Activated B cell treated with CpG ODN at 0.5 μM for 24 hours (primary cell): ENCODE data around the gene FBXW8. TPM values are rescaled to one million over a fixed set of nuclear protein-coding genes. Genes with fewer than 3 reads are reported as not detected.

Experiments used
- ATAC-seq: fragments of 200-7000 bp; cut with Tn5 transposase; one replicate; pipeline ENCODE4 v1.10.0; 2021; ENCODE audit warnings: low read depth, mild to moderate bottlenecking, moderate library complexity
- CTCF ChIA-PET: fragments of 350-600 bp; sonication (Branson Sonifier 250); formaldehyde crosslinking; loops from one replicate; lab custom pipeline; 2021; ENCODE audit warnings: antibody characterized with exemption; lab: Charles Lee
- POLR2A ChIA-PET: fragments of 350-600 bp; sonication (Branson Sonifier 250); formaldehyde crosslinking; loops from one replicate; lab custom pipeline; 2021; ENCODE audit warnings: antibody characterized with exemption; lab: Charles Lee
- DNase-seq: peaks from one replicate; pipeline ENCODE4 v3.0.0; 2022
- H3K27ac Mint-ChIP-seq: one replicate; pipeline ENCODE4 v1.8.0; 2020; ENCODE audit warnings: mixed read lengths
- H3K27me3 Mint-ChIP-seq: one replicate; pipeline ENCODE4 v1.8.0; 2021; ENCODE audit warnings: mixed read lengths
- H3K36me3 Mint-ChIP-seq: one replicate; pipeline ENCODE4 v1.8.0; 2021; ENCODE audit warnings: low read depth, mixed read lengths
- H3K4me1 Mint-ChIP-seq: one replicate; pipeline ENCODE4 v1.8.0; 2021; ENCODE audit warnings: mixed read lengths
- H3K4me3 Mint-ChIP-seq: one replicate; pipeline ENCODE4 v1.8.0; 2020; ENCODE audit warnings: mild to moderate bottlenecking, mixed read lengths
- H3K9me3 Mint-ChIP-seq: one replicate; pipeline ENCODE4 v1.8.0; 2020; ENCODE audit warnings: mixed read lengths
- intact Hi-C: fragments of 100-400 bp; cut with micrococcal nuclease; formaldehyde crosslinking; loops from one replicate; pipeline ENCODE4 v1.15.1; 2024
- total RNA-seq: library from RNA; stranded (reverse); gene quantifications from 2 replicates; pipeline ENCODE4 v1.2.3, GENCODE V29; 2022
- TF ChIP-seq, protein P1 (sequence below): fragments of 200-600 bp; IDR thresholded peaks from one replicate; pipeline ENCODE4 v1.8.0; 2022; ENCODE audit warnings: antibody characterized with exemption, mild to moderate bottlenecking

Gene FBXW8
- total RNA-seq, 1 donor from 2014 or later: 17.6 TPM

DNA sequence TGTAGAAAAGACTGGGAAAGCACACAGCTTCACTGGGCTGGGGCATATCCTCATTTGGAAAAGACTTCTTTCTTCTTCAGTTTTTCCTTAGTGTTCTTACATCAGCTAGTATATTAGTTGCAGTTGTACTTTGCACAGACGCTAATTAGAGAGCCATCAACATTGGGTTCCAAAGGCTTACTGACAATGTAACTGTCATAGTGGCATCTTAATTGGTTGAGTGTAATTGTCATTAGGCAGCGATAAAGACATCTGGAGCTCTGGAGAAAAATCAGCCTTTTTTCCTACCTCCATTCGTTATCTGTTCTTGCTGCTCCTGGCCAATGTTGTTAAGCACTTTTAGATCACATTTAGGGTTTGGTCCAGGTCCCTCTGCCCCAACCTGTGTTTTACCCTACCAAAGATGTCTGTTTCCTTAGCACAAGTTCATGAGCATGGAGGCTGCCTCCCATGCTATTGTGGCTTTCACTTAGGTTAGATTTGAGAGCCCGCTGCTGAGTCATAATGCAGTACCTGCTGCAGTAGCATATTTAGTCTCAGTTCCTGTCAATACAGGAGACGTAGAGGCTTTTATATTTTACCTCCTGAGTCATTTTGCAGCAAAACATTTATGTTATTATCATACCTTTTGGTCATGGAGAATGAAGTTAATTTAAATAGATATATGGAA is 49.2 kb downstream of the FBXW8 start:
- ChIA-PET CTCF (interaction anchor here (1.5 kb wide), 1 partner anchor 251 kb away, joined by 4 read pairs; no protein-coding TSS in a partner anchor), POLR2A (interaction anchor here (0.6 kb wide), 1 partner anchor 16 kb away, joined by 12 read pairs; no protein-coding TSS in a partner anchor)
- ATAC-seq (peak; percentile 70), DNase-seq (no peak)
- peaks cover 27% of the 10 kb centered on the region for H3K4me1 Mint-ChIP-seq
- no peaks in the 10 kb centered on the region for H3K9me3 Mint-ChIP-seq
- H3K27me3 Mint-ChIP-seq: no peaks in the 10 kb centered on the region
- intact Hi-C loops: loop anchor here (5.0 kb wide), 1 partner anchor 258 kb away; no protein-coding TSS in a partner anchor
- H3K27ac Mint-ChIP-seq: no peak overlapping the region
- H3K36me3 Mint-ChIP-seq: peaks cover 27% of the 10 kb centered on the region
- no peak overlapping the region for H3K4me3 Mint-ChIP-seq
- TF ChIP-seq, protein P1, sequence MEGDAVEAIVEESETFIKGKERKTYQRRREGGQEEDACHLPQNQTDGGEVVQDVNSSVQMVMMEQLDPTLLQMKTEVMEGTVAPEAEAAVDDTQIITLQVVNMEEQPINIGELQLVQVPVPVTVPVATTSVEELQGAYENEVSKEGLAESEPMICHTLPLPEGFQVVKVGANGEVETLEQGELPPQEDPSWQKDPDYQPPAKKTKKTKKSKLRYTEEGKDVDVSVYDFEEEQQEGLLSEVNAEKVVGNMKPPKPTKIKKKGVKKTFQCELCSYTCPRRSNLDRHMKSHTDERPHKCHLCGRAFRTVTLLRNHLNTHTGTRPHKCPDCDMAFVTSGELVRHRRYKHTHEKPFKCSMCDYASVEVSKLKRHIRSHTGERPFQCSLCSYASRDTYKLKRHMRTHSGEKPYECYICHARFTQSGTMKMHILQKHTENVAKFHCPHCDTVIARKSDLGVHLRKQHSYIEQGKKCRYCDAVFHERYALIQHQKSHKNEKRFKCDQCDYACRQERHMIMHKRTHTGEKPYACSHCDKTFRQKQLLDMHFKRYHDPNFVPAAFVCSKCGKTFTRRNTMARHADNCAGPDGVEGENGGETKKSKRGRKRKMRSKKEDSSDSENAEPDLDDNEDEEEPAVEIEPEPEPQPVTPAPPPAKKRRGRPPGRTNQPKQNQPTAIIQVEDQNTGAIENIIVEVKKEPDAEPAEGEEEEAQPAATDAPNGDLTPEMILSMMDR: no peak

DNA sequence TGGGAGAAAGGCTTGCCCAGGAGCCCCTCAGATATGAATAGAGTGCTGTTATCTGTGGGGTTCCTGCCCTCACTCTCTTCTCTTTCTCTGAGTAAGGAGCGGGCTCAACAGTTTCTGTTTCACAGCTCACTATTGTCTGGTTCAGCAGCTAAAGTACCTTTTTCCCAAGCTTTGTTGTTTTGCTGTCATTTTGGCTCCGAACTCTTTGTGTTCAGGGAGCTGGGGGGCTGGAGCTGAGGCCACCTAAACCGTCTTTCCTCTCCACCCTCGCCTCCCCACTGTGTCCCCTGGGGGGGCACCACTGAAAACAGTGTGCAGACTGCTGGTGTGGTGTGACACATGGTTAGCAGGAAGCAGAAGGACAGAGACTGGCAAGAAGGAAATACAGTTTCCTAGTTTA is 51.4 kb downstream of the FBXW8 start:
- peaks cover 27% of the 10 kb centered on the region for H3K4me1 Mint-ChIP-seq
- no peak for ATAC-seq

DNA sequence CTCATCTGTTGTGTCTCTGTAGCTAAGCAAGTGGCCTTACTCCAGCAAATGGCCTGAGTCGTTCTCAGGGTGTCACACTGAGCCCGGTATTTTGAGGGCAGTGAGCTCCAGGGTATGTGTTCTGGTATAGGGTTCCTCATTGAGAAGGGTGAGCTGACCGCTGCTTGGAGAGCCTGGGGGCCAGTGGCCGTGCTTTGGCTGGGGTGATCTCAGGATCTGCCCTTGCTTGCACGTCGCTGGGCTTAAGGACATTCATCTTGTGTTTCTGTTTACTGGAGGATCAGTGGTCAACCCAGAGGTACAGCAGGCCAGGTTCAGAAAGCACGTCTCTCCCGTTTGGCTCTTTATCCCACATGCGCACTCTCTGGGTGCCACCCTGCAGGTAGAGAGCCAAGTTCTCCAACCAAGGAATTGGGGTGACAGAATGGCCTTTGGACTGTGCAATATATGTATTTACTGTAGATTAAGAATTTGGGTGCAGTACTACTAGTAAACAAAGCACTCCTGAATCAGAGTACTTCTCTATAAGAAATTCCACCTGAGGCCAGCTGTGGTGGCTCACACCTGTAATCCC is 52.1 kb downstream of the FBXW8 start:
- CTCF ChIA-PET: no interaction called here
- POLR2A ChIA-PET: no interaction called here
- H3K27ac Mint-ChIP-seq: no peak overlapping the region
- TF ChIP-seq, protein P1: no peak
- no peaks in the 10 kb centered on the region for H3K9me3 Mint-ChIP-seq
- no peak for ATAC-seq
- H3K4me1 Mint-ChIP-seq: peaks cover 27% of the 10 kb centered on the region
- no peak overlapping the region for H3K4me3 Mint-ChIP-seq
- H3K36me3 Mint-ChIP-seq: peaks cover 37% of the 10 kb centered on the region
- intact Hi-C loops: loop anchor here (5.0 kb wide), 1 partner anchor 261 kb away; no protein-coding TSS in a partner anchor
- H3K27me3 Mint-ChIP-seq: no peaks in the 10 kb centered on the region
- DNase-seq: no peak

More for the DNA sequence above, 51.4 kb downstream of the FBXW8 start:
- TF ChIP-seq, protein P1: no peak
- Mint-ChIP-seq H3K27ac (no peak overlapping the region), H3K4me3 (no peak overlapping the region), H3K9me3 (no peaks in the 10 kb centered on the region), H3K27me3 (no peaks in the 10 kb centered on the region), H3K36me3 (peaks cover 37% of the 10 kb centered on the region)
- ChIA-PET POLR2A (no interaction called here), CTCF (no interaction called here)
- no peak for DNase-seq
- intact Hi-C loops: loop anchor here (5.0 kb wide), 1 partner anchor 260 kb away; no protein-coding TSS in a partner anchor

DNA sequence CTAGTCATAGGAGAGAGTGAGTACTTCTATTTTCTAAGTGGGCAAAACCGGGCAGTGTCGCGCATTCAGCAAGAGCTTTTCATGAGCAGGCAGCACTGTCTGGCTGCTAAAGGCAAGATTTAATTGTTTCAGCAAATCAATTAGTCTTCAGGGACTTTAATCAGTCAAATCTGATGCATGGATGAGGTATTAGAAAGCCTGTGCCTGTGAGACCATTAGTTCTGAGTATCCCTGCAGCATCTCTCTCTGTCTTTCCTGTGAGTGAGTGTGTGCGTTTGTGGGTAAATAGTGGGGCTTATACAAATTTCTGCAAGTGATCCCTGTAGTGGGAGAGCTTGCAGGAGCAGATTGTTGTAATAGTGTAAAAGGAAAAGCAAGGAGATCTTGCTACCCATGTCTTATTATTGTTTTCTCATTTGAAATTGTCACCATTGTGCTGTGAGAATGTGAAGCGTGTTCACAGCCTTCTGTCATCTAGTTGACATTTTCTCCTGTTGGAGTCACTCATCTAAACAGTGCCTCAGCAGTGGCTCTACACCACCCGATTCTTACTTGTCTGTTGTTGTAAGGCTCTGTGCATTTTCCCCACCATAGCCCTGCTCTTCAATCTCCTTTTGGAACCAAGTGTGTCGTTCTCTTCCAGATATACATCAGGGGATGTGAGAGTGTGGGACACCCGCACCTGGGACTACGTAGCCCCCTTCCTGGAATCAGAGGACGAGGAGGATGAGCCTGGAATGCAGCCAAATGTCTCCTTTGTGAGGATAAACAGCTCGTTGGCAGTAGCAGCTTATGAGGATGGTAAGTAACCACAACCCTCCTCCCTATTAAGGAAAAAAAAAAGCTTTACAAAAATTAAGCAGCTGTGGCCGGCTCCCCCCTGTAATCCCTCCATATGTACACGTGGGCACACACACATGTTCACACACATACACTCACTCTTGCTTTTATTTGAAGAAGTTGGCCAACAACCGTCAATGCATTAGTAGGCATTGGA is 53.6 kb downstream of the FBXW8 start:
- no peaks in the 10 kb centered on the region for H3K27me3 Mint-ChIP-seq
- peaks cover 47% of the 10 kb centered on the region for H3K36me3 Mint-ChIP-seq
- TF ChIP-seq, protein P1: no peak
- ChIA-PET POLR2A (no interaction called here), CTCF (no interaction called here)
- no peak overlapping the region for H3K27ac Mint-ChIP-seq
- DNase-seq (no peak), ATAC-seq (no peak)
- H3K9me3 Mint-ChIP-seq: no peaks in the 10 kb centered on the region
- intact Hi-C loops: loop anchor here (5.0 kb wide), 1 partner anchor 262 kb away; no protein-coding TSS in a partner anchor
- no peak overlapping the region for H3K4me3 Mint-ChIP-seq
- H3K4me1 Mint-ChIP-seq: peaks cover 27% of the 10 kb centered on the region
